Fibroblast of villous mesenchyme (primary cell): ENCODE measurements around the gene RABL3. TPM values are rescaled to one million over a fixed set of nuclear protein-coding genes. Genes with fewer than 3 reads are reported as not detected.
A peak's percentile ranks its signal among the peaks of the same experiment; 100 is the strongest.
"Not testable (repeated sequence)": the region's sequence is repeated elsewhere in the genome, so short reads cannot be mapped to it uniquely, and the experiment has no call there.

ENCODE experiments used
- DNase-seq: peaks from one replicate; pipeline ENCODE4 v3.0.0-alpha.2; 2010; ENCODE audit warnings: low read depth
- H3K4me3 ChIP-seq: 2 replicates; pipeline ENCODE4 v1.5.1; 2011; ENCODE audit warnings: low read depth, mild to moderate bottlenecking, low read length
- total RNA-seq: library from RNA; depleted of rRNA; stranded (reverse); fragments of >200 nt; gene quantifications from 2 replicates; pipeline ENCODE4 v1.2.3, GENCODE V29; 2012
- TF ChIP-seq, protein P1 (sequence below): IDR thresholded peaks from 2 replicates; pipeline ENCODE4 v1.5.1; 2012; ENCODE audit warnings: low read depth, mild to moderate bottlenecking, low read length; ENCODE audit not compliant: insufficient read depth

Gene RABL3
- total RNA-seq, 1 donor, result 18.1 TPM

- TF ChIP-seq, protein P1, sequence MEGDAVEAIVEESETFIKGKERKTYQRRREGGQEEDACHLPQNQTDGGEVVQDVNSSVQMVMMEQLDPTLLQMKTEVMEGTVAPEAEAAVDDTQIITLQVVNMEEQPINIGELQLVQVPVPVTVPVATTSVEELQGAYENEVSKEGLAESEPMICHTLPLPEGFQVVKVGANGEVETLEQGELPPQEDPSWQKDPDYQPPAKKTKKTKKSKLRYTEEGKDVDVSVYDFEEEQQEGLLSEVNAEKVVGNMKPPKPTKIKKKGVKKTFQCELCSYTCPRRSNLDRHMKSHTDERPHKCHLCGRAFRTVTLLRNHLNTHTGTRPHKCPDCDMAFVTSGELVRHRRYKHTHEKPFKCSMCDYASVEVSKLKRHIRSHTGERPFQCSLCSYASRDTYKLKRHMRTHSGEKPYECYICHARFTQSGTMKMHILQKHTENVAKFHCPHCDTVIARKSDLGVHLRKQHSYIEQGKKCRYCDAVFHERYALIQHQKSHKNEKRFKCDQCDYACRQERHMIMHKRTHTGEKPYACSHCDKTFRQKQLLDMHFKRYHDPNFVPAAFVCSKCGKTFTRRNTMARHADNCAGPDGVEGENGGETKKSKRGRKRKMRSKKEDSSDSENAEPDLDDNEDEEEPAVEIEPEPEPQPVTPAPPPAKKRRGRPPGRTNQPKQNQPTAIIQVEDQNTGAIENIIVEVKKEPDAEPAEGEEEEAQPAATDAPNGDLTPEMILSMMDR, result no peak
- no peak overlapping the region for H3K4me3 ChIP-seq
Measured at GRCh38 chr3:120680193-120680894, 62.0 kb downstream of the RABL3 start.

DNA sequence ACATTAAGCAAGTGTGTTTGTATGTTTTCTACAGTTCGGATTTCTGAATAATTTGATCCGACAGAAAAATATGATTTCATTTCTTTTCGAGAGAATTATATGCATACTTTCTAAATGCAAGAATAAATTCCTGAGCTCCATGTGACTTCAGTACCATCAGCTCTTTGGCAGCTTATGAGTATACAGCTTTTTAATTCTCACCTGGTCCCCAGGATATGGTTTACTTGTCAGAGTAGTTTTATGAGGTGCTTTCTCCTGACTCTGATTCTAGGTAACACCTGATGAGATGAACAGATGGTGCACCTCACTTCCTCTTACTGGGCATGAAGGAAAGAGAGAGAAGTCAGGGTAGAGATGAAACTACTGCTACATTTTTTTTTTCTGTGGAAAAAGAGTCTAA, 63.3 kb downstream of the RABL3 start:
- no peak overlapping the region for H3K4me3 ChIP-seq
- TF ChIP-seq, protein P1, result no peak
- no peak for DNase-seq

More at GRCh38 chr3:120680193-120680894, 62.0 kb downstream of the RABL3 start:
- DNase-seq, result no peak

DNA sequence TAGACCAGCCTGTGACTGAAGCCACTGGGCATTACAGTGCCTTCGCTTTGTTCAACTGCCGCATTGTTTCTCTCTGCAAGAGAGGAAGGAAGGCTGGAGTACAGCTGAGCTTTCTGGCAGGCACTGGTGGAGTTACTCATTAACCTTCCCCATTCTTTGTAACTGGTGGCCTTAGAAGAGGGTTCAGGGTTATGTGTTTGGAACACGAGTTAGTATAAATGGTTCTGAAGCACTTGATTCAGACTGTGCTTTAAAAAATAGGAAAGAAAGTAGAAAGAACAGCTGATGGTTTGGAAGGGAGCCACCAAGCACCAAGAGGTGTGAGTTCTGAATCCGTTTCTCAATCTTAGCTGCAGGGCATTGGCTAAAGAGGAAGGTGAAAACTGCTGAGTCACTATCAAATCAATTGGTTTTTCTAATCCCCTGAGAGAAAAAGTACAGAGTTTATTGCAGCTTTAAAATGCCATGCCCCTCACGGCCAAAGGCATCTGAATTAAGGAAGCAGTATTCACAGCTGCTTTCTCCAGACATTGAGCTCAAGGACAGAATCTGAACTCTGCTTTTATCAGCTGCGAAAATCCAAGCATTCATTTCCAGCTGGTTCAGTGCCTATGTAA, 63.9 kb downstream of the RABL3 start:
- H3K4me3 ChIP-seq, result no peak overlapping the region
- TF ChIP-seq, protein P1, result no peak
- peak; percentile 86 for DNase-seq

GRCh38 chr3:120677193-120677592, 65.1 kb downstream of the RABL3 start:
- H3K4me3 ChIP-seq, DNase-seq: not testable (repeated sequence)

- TF ChIP-seq, protein P1, result no peak
- DNase-seq, result no peak
- no peak overlapping the region for H3K4me3 ChIP-seq
Measured at GRCh38 chr3:120673116-120673515, 69.2 kb downstream of the RABL3 start.

DNA sequence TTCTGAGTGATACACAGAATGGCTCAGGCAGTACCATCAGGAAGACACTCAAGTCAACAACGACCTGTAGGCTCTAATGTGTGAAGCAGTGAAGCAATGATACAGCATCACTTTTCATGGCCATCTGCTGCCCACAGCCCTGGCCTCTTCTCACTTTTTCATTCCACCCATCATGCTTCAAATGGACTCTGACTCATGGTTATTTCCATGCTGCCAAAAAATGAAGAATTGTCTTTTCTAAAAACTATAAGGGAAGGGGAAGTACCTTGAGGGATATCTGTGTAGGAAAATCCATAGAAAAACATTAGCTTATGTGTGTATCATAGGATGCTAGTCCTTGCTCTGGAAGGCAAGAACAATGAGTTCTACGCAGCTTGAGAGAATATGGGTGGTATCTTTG, 71.7 kb downstream of the RABL3 start:
- no peak overlapping the region for H3K4me3 ChIP-seq
- DNase-seq, result no peak
- TF ChIP-seq, protein P1, result no peak

DNA sequence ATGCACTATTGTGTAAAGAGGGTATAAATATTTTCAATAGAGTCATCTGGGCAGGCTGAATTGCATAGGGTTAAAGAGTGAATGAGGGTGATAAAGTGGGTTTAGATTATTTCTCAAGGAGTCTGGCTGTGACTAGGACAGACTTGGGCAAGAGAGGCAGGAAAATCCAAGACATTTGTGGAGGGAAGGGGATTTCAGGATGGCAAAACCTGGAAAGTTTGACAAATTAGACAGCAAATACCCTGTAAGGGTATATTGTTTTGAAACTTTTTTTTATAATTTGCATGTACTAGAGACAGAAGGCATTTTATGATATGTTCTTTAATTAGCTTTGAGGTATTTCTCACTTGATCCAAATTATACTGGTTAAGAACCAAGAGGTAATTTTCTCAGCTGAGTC, 77.4 kb downstream of the RABL3 start:
- no peak overlapping the region for H3K4me3 ChIP-seq
- TF ChIP-seq, protein P1, result no peak
- no peak for DNase-seq
